Lung (tissue), 12 donors: ENCODE data around the gene TAF11. TPM values are rescaled to one million over a fixed set of nuclear protein-coding genes. Genes with fewer than 3 reads are reported as not detected.

Source experiments
- ATAC-seq: fragments of 200-7000 bp; cut with Tn5 transposase; one replicate; pipeline ENCODE4 v1.9.1; 2020; ENCODE audit warnings: moderate number of reproducible peaks; ENCODE audit not compliant: insufficient read depth, low FRiP score
- DNase-seq, 3 donors: peaks; one replicate each; pipeline ENCODE4 v3.0.0-alpha.2; 2013 to 2017
- H3K27ac ChIP-seq, 2 donors: one replicate each; pipeline ENCODE4 v1.5.1; 2013; ENCODE audit warnings: mild to moderate bottlenecking in 2 of 2, moderate library complexity in 2 of 2, control low read depth in 1 of 2, inconsistent platforms in 1 of 2, low read depth in 1 of 2, low read length in 1 of 2
- H3K27me3 ChIP-seq, 3 donors: one replicate each; pipeline ENCODE4 v1.5.1; 2013; ENCODE audit warnings: low read length in 2 of 3; ENCODE audit not compliant: control insufficient read depth in 3 of 3, insufficient read depth in 3 of 3
- H3K36me3 ChIP-seq, 4 donors: one replicate each; pipeline ENCODE4 v1.5.1; 2013; ENCODE audit warnings: low read length in 4 of 4, mild to moderate bottlenecking in 1 of 4, moderate library complexity in 1 of 4; ENCODE audit not compliant: control insufficient read depth in 4 of 4, insufficient read depth in 4 of 4
- H3K4me1 ChIP-seq, 5 donors: one replicate each; pipeline ENCODE4 v1.5.1; 2013; ENCODE audit warnings: low read length in 5 of 5, mild to moderate bottlenecking in 2 of 5, moderate library complexity in 1 of 5; ENCODE audit not compliant: control insufficient read depth in 5 of 5, insufficient read depth in 5 of 5
- H3K4me3 ChIP-seq: one replicate; pipeline ENCODE4 v1.5.1; 2013; ENCODE audit warnings: mild to moderate bottlenecking, control low read depth, moderate library complexity
- H3K9ac ChIP-seq, 2 donors: one replicate each; pipeline ENCODE4 v1.5.1; 2013; ENCODE audit warnings: low read length in 2 of 2, control low read depth in 1 of 2; ENCODE audit not compliant: insufficient read depth in 1 of 2
- H3K9me3 ChIP-seq, 4 donors: one replicate each; pipeline ENCODE4 v1.5.1; 2013; ENCODE audit warnings: low read length in 3 of 4, mild to moderate bottlenecking in 1 of 4, moderate library complexity in 1 of 4; ENCODE audit not compliant: control insufficient read depth in 4 of 4, insufficient read depth in 3 of 4
- CTCF ChIP-seq: IDR thresholded peaks from 2 replicates; pipeline ENCODE4 v1.5.1; 2012; ENCODE audit warnings: mild to moderate bottlenecking; ENCODE audit errors: control extremely low read depth, extremely low read depth
- WGBS, 2 donors: extraction: QIAGEN DNeasy Blood & Tissue Kit; methylation state at CpG; one replicate each; pipeline ENCODE4 v1.1.7; 2013; 5-methylcytosine and 5-hydroxymethylcytosine counted together
- polyA plus RNA-seq, 2 donors: library from polyadenylated mRNA; stranded (reverse); fragments of 200-250 nt; gene quantifications; one replicate each; pipeline ENCODE4 v1.2.1, GENCODE V29; 2013
- total RNA-seq, 2 donors: library from RNA; depleted of rRNA in 1 of 2; stranded (reverse); fragments of >200 nt in 1 of 2; gene quantifications; one replicate each; pipeline ENCODE4 v1.2.1, GENCODE V29; 2014 to 2021
- donor health status: control.
- donor health status: control.
- donor health status: Bipolar disorder and iron deficiency.
- donor health status: healthy.
- donor health status: DM: yes; HTN: yes; CAD: no.

The TAF11 gene
- total and polyA plus RNA-seq, 4 donors, result 17.3 to 30.5 (median 29.2) TPM

DNA sequence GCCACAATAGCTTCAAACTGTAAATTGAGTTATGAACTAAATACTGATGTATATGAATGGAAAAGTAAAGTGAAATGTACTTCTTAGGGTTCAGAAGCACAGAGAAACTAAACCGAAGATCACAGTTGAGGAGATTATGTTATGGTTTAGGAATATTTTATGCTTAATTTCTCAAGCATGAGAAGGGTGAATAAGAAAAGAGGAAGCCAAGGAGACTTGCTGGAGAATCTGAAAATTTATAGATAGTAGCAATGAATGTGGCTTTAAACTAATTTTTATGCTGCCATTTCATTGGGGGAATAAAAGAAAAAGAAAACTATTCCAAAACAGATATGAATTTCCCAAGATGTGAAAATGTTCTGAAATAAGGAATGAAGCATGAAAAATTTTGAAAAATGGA lies 6.9 kb upstream of the TAF11 start:
- TF ChIP-seq CTCF, result no peak
- ATAC-seq (no peak), DNase-seq (no peak)
- H3K27me3 ChIP-seq, result no peaks in the 10 kb centered on the region
- H3K36me3 ChIP-seq, result peaks cover 0 to 3% (median 0%) of the 10 kb centered on the region in 4 donors
- H3K9me3 ChIP-seq, result no peaks in the 10 kb centered on the region
- no peak overlapping the region for H3K27ac ChIP-seq
- no peak overlapping the region for H3K9ac ChIP-seq
- H3K4me1 ChIP-seq, result peaks cover 0 to 17% (median 5%) of the 10 kb centered on the region in 5 donors
- H3K4me3 ChIP-seq, result no peak overlapping the region
- WGBS, 2 donors, result 80 to 84% methylated on average over 1 of the region's 1 CpG

- no peak overlapping the region for H3K27ac ChIP-seq
- no peaks in the 10 kb centered on the region for H3K27me3 ChIP-seq
- H3K36me3 ChIP-seq, result peaks cover 0 to 3% (median 0%) of the 10 kb centered on the region in 4 donors
- 94 to 95% methylated on average over 2 of the region's 2 CpGs for WGBS, 2 donors
- no peaks in the 10 kb centered on the region for H3K9me3 ChIP-seq
- peaks cover 3 to 23% (median 5%) of the 10 kb centered on the region in 5 donors for H3K4me1 ChIP-seq
- H3K4me3 ChIP-seq, result no peak overlapping the region
- no peak for TF ChIP-seq CTCF
- no peak for DNase-seq
- no peak overlapping the region for H3K9ac ChIP-seq
- ATAC-seq, result no peak
These were observed 3.5 kb upstream of the TAF11 start for GRCh38 chr6:34891296-34891695.

- Histone ChIP-seq H3K36me3 (peaks cover 0 to 3% (median 0%) of the 10 kb centered on the region in 4 donors), H3K9me3 (no peaks in the 10 kb centered on the region), H3K4me1 (peaks cover 3 to 23% (median 5%) of the 10 kb centered on the region in 5 donors), H3K27ac (no peak overlapping the region), H3K27me3 (no peaks in the 10 kb centered on the region), H3K4me3 (no peak overlapping the region), H3K9ac (peak overlapping the region; percentile 34 to 57)
- no peak for TF ChIP-seq CTCF
- no peak for ATAC-seq
- WGBS, 2 donors, result 16 to 28% methylated on average over 7 of the region's 7 CpGs
- DNase-seq, result peak in 2 of 3 donors; percentile 10 to 12
These were observed 2.7 kb upstream of the TAF11 start for GRCh38 chr6:34890533-34890925.
